ENCODE data around the gene CCDC3.

The CCDC3 gene

GRCh38 chr10:13001041-13001886 lies at the start of gene CCDC3:
CCDC3 (minus strand) TSS chr10:13001713; CDS start chr10:13001570, 143 bp downstream.
- intact Hi-C loops (cut with DNase I; ENCODE audit: low total_unique reads) = loop anchor here (5.0 kb wide), 1 partner anchor 99 kb away; no protein-coding TSS in a partner anchor
- peaks cover 0 to 10% (median 6%) of the 10 kb centered on the region in 3 donors for H3K36me3 ChIP-seq
- H3K9me3 ChIP-seq = no peaks in the 10 kb centered on the region
- peak within 1 kb of the TSS; percentile 68 to 85 for H3K27ac ChIP-seq
- H3K27me3 ChIP-seq = no peaks in the 10 kb centered on the region
- H3K4me1 ChIP-seq = peaks cover 0 to 40% (median 11%) of the 10 kb centered on the region in 4 donors
- DNase-seq = peak; percentile 25 to 81
- peak within 1 kb of the TSS; percentile 64 to 80 for H3K4me3 ChIP-seq
- peak in 1 of 2 experiments; percentile 12 for TF ChIP-seq CTCF (IDR thresholded peaks at IDR 0.05)

- H3K27ac ChIP-seq = no peak overlapping the region
- intact Hi-C loops (cut with DNase I; ENCODE audit: low total_unique reads) = no loop called here
- DNase-seq = no peak
- no peaks in the 10 kb centered on the region for H3K27me3 ChIP-seq
- H3K36me3 ChIP-seq = no peaks in the 10 kb centered on the region
- no peaks in the 10 kb centered on the region for H3K9me3 ChIP-seq
- no peak overlapping the region for H3K4me3 ChIP-seq
- no peak for TF ChIP-seq CTCF (IDR thresholded peaks at IDR 0.05)
- H3K4me1 ChIP-seq = no peaks in the 10 kb centered on the region
Measured at GRCh38 chr10:13051126-13051694, 49.7 kb upstream of the CCDC3 start.

DNA sequence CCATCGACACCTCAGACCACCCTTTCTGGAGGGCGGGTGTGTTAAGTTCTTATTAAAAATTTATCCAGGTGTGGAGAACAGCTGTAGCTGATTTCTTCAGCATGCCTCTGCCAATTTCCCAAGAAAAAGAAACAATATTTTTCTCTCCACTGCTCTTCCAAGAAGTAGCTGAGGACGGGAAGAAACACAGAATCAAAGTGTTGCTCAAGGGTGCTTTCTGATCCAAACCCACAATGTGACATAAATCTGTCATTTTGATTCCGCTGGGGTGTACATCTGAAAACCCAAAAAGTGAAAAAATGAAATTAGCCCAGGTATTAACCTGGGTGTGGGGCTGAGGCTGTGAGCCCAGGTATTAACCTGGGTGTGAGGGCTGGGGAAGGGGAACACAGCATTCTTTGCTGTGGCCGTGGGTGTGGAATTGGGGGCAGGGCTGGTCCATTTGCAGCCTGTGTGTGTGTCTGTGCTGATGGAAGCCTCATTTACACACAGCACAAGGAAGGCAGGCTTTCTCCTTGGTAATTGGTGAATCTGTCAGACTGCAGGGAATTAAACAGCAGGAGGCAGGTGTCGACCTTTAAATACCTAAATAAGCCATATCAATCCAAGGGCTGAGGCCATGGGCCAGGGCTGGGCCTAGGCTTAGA lies 48.4 kb upstream of the CCDC3 start:
- no peak overlapping the region for H3K27ac ChIP-seq
- no peaks in the 10 kb centered on the region for H3K27me3 ChIP-seq
- intact Hi-C loops (cut with DNase I; ENCODE audit: low total_unique reads) = no loop called here
- H3K4me1 ChIP-seq = no peaks in the 10 kb centered on the region
- no peaks in the 10 kb centered on the region for H3K9me3 ChIP-seq
- TF ChIP-seq CTCF (IDR thresholded peaks at IDR 0.05) = no peak
- no peaks in the 10 kb centered on the region for H3K36me3 ChIP-seq
- DNase-seq = no peak
- H3K4me3 ChIP-seq = no peak overlapping the region

GRCh38 chr10:13048762-13049161 lies 47.2 kb upstream of the CCDC3 start:
- TF ChIP-seq CTCF (IDR thresholded peaks at IDR 0.05) = no peak
- Histone ChIP-seq H3K27ac (no peak overlapping the region), H3K27me3 (no peaks in the 10 kb centered on the region), H3K9me3 (no peaks in the 10 kb centered on the region), H3K4me1 (no peaks in the 10 kb centered on the region), H3K36me3 (no peaks in the 10 kb centered on the region), H3K4me3 (no peak overlapping the region)
- no peak for DNase-seq
- intact Hi-C loops (cut with DNase I; ENCODE audit: low total_unique reads) = no loop called here

GRCh38 chr10:13047529-13048206 lies 46.2 kb upstream of the CCDC3 start:
- no peaks in the 10 kb centered on the region for H3K4me1 ChIP-seq
- no peaks in the 10 kb centered on the region for H3K27me3 ChIP-seq
- no peak overlapping the region for H3K4me3 ChIP-seq
- DNase-seq = no peak
- intact Hi-C loops (cut with DNase I; ENCODE audit: low total_unique reads) = no loop called here
- no peak overlapping the region for H3K27ac ChIP-seq
- no peaks in the 10 kb centered on the region for H3K9me3 ChIP-seq
- H3K36me3 ChIP-seq = no peaks in the 10 kb centered on the region
- no peak for TF ChIP-seq CTCF (IDR thresholded peaks at IDR 0.05)
